Left lung (tissue), 10 donors: Measurements from ENCODE around the gene SMARCD3. TPM values are rescaled to one million over a fixed set of nuclear protein-coding genes. Genes with fewer than 3 reads are reported as not detected.

ENCODE experiments used
- ATAC-seq: fragments of 200-7000 bp; cut with Tn5 transposase; one replicate; pipeline ENCODE4 v1.9.1; 2020; ENCODE audit warnings: moderate library complexity
- DNase-seq, 4 donors: peaks; one replicate each; pipeline ENCODE4 v3.0.0-alpha.2; 2013 to 2020
- H3K27ac ChIP-seq, 2 donors: fragments of 200-600 bp; sonication (generic) in 1 of 2; one replicate each; pipeline versions ENCODE4 v1.5.0 to v1.8.0; 2020 to 2021
- H3K27me3 ChIP-seq, 2 donors: fragments of 200-600 bp; sonication (generic) in 1 of 2; one replicate each; pipeline versions ENCODE4 v1.5.0 to v1.8.0; 2020 to 2021
- H3K36me3 ChIP-seq, 2 donors: fragments of 200-600 bp; sonication (generic) in 1 of 2; one replicate each; pipeline versions ENCODE4 v1.5.0 to v1.8.0; 2020 to 2021
- H3K4me1 ChIP-seq, 2 donors: fragments of 200-600 bp; one replicate each; pipeline ENCODE4 v1.8.0; 2021
- H3K4me3 ChIP-seq, 2 donors: fragments of 200-600 bp; sonication (generic) in 1 of 2; one replicate each; pipeline versions ENCODE4 v1.5.0 to v1.8.0; 2020 to 2021; ENCODE audit warnings: mild to moderate bottlenecking in 1 of 2
- H3K9me3 ChIP-seq, 2 donors: fragments of 200-600 bp; sonication (generic) in 1 of 2; one replicate each; pipeline versions ENCODE4 v1.5.0 to v1.8.0; 2020 to 2021
- intact Hi-C, 2 donors: fragments of 100-400 bp; cut with DNase I; formaldehyde crosslinking; loops; one replicate each; pipeline versions ENCODE4 v1.11.2 to v1.14.2; 2022
- polyA plus RNA-seq, 6 donors: library from polyadenylated mRNA; unstranded; fragments of 120-200 nt; gene quantifications; one replicate each; pipeline ENCODE4 v1.2.1, GENCODE V29; 2013; ENCODE audit not compliant: insufficient read length in 6 of 6
- total RNA-seq, 2 donors: library from RNA; stranded (reverse); fragmentation: NEBNext Ultra II Directional; extraction: Animal tissue kit (Norgen Biotek cat#: 25700); gene quantifications; one replicate each; pipeline ENCODE4 v1.2.1, GENCODE V29; 2021
- TF ChIP-seq, protein P1 (sequence below), 2 donors: fragments of 200-600 bp; sonication (generic) in 1 of 2; IDR thresholded peaks; one replicate each; pipeline versions ENCODE4 v1.5.0 to v1.8.0; 2021; ENCODE audit warnings: antibody characterized with exemption in 2 of 2
- donor health status: DM: no; HTN: yes; CAD: no.
- donor health status: DM: no; HTN: no; CAD: no.

SMARCD3 gene
- total and polyA plus RNA-seq, 8 donors, result 45.5 to 130 (median 95.3) TPM

DNA sequence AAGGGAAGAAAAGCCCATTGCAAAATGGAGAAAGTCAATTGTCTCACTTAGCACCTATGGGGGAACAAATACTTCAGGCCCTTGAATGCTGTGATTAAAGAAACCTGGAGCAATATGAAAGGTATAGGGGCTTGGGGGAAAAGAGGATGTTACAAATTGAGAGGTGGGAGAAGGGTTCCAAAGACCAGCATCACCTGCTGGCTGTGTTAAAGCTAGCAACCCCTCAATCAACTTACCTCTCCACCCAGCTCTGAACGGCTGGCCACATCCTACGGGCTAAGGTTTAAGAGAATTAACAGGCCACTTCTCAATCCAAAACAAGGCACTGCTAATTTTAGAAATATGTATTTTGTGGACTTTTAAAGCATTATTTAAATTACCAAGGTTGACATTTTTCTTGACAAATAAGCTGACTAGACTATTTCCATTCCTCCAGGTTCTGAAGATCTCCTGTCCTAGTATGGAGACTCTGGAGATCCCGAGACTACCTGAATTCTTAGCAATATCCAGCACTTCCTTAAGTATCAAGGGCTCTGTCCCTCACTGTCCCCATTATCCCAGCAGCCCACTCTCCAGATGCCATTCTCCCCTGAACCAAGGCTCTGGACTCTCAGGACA is 37.2 kb downstream of the SMARCD3 start:
- TF ChIP-seq, protein P1, sequence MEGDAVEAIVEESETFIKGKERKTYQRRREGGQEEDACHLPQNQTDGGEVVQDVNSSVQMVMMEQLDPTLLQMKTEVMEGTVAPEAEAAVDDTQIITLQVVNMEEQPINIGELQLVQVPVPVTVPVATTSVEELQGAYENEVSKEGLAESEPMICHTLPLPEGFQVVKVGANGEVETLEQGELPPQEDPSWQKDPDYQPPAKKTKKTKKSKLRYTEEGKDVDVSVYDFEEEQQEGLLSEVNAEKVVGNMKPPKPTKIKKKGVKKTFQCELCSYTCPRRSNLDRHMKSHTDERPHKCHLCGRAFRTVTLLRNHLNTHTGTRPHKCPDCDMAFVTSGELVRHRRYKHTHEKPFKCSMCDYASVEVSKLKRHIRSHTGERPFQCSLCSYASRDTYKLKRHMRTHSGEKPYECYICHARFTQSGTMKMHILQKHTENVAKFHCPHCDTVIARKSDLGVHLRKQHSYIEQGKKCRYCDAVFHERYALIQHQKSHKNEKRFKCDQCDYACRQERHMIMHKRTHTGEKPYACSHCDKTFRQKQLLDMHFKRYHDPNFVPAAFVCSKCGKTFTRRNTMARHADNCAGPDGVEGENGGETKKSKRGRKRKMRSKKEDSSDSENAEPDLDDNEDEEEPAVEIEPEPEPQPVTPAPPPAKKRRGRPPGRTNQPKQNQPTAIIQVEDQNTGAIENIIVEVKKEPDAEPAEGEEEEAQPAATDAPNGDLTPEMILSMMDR (IDR thresholded peaks at IDR 0.05), result no peak
- peaks cover 0 to 46% of the 10 kb centered on the region in 2 donors for H3K36me3 ChIP-seq
- ATAC-seq, result no peak

GRCh38 chr7:151210087-151210854 is 38.2 kb downstream of the SMARCD3 start, which contains the start of gene H2BK1:
Gene H2BK1, minus strand, starts transcription at chr7:151210488. Its CDS starts 170 bp downstream, at chr7:151210318.
- TF ChIP-seq, protein P1 (IDR thresholded peaks at IDR 0.05), result no peak
- H3K4me3 ChIP-seq, result no peak within 1 kb of the TSS
- no peak for ATAC-seq
- no peaks in the 10 kb centered on the region for H3K9me3 ChIP-seq
- DNase-seq, result no peak
- peaks cover 0 to 18% of the 10 kb centered on the region in 2 donors for H3K27me3 ChIP-seq
- H3K4me1 ChIP-seq, result no peaks in the 10 kb centered on the region
- no peak within 1 kb of the TSS for H3K27ac ChIP-seq
- peaks cover 0 to 36% of the 10 kb centered on the region in 2 donors for H3K36me3 ChIP-seq
- intact Hi-C loops, result no loop called here

More for the DNA sequence above, 37.2 kb downstream of the SMARCD3 start:
- DNase-seq, result no peak
- H3K9me3 ChIP-seq, result no peaks in the 10 kb centered on the region
- intact Hi-C loops, result no loop called here
- H3K4me3 ChIP-seq, result no peak overlapping the region
- no peak overlapping the region for H3K27ac ChIP-seq
- H3K27me3 ChIP-seq, result peaks cover 0 to 8% of the 10 kb centered on the region in 2 donors
- H3K4me1 ChIP-seq, result no peaks in the 10 kb centered on the region

- intact Hi-C loops, result no loop called here
- H3K9me3 ChIP-seq, result no peaks in the 10 kb centered on the region
- ATAC-seq, result no peak
- DNase-seq, result no peak
- H3K36me3 ChIP-seq, result peaks cover 0 to 29% of the 10 kb centered on the region in 2 donors
- no peaks in the 10 kb centered on the region for H3K4me1 ChIP-seq
- H3K4me3 ChIP-seq, result no peak overlapping the region
- peaks cover 0 to 25% of the 10 kb centered on the region in 2 donors for H3K27me3 ChIP-seq
- H3K27ac ChIP-seq, result no peak overlapping the region
- TF ChIP-seq, protein P1 (IDR thresholded peaks at IDR 0.05), result no peak
These were observed 38.9 kb downstream of the SMARCD3 start for GRCh38 chr7:151209588-151209987.

DNA sequence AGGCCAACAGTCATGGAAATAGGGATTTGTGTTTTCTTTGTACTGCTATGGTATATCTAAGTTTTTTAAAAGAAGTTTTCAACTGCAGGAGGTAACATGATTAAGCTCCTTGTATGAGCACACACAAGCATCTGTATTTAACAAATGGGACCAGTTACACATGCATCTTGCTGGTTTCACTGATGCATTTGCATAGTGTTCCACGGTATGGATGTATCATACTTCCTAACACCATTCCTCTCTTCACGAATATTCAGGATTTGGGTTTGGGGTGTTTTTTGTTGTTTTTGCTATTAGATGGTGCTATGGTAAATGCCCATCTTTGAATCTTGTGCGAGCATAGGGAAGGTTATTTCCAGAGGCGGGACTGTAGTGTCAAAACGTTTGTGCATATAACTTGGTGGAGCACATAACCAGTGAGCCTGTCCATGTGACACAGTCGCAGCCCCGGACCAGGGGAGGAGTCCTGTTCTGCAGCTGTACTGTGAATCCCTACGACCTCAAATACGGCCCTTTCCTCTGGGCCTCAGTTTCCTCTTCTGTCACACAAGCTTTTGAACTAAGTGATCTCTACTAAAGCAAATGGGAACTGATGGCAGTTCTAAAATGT is 40.1 kb downstream of the SMARCD3 start:
- Histone ChIP-seq H3K9me3 (no peaks in the 10 kb centered on the region), H3K36me3 (peaks cover 0 to 17% of the 10 kb centered on the region in 2 donors), H3K4me3 (no peak overlapping the region), H3K27ac (no peak overlapping the region), H3K4me1 (no peaks in the 10 kb centered on the region), H3K27me3 (peaks cover 0 to 37% of the 10 kb centered on the region in 2 donors)
- ATAC-seq (no peak), DNase-seq (no peak)
- intact Hi-C loops, result no loop called here
- TF ChIP-seq, protein P1 (IDR thresholded peaks at IDR 0.05), result no peak

DNA sequence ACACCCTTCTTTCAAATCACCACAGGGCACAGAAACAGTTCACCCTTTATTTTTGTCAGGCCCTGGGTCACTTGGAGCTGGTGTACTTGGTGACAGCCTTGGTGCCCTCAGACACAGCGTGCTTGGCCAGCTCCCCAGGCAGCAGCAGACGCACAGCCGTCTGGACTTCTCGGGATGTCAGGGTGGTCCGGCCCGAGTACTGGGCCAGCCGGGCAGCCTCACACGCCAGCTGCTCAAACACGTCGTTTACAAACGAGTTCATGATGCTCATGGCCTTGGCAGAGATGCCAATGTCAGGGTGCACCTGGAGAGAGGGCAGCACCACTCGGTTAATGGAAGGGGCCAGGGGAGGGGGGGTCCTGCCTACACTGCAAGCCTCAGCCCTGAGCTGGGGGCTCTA is 40.7 kb downstream of the SMARCD3 start:
- no peak overlapping the region for H3K27ac ChIP-seq
- TF ChIP-seq, protein P1 (IDR thresholded peaks at IDR 0.05), result no peak
- no peaks in the 10 kb centered on the region for H3K4me1 ChIP-seq
- H3K4me3 ChIP-seq, result no peak overlapping the region
- H3K36me3 ChIP-seq, result peaks cover 0 to 11% of the 10 kb centered on the region in 2 donors
- no peaks in the 10 kb centered on the region for H3K9me3 ChIP-seq
- peak in 1 of 4 donors; percentile 25 for DNase-seq
- ATAC-seq, result no peak
- intact Hi-C loops, result no loop called here
- peaks cover 0 to 40% of the 10 kb centered on the region in 2 donors for H3K27me3 ChIP-seq
